ENCODE results near the gene CRTC3.
A peak's percentile ranks its signal among the peaks of the same experiment; 100 is the strongest.

Gene CRTC3

DNA sequence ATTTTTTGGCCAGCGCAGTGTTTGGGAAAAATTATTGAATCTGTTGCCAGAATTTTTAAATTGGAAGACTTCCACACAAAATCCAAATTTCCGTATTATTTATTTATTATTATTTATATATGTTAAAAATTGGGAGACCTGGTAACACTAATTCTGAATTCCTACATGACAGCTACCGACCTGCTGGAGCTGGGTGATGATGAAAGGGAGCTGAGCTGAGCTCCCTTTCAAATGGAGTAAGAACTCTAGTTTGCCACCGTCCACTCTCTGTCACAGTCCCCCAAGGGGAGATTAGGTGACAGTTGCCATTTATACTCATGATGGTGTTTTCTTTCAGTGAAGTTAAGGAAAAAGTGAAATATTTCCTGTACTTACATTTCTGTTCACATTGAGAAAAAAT, 1.4 kb downstream of the CRTC3 start:
- Histone ChIP-seq H3K27ac (replicated peaks; ENCODE audit: low read length) (no peak overlapping the region), H3K4me2 (ENCODE audit: insufficient read depth, low read length, poor library complexity, severe bottlenecking) (peak overlapping the region; percentile 23)
- WGBS, 2 donors (ENCODE audit: extremely low coverage in 2 of 2, insufficient read length in 2 of 2, insufficient replicate concordance in 1 of 2): no CpG with 5 or more reads among the region's 4 CpGs

DNA sequence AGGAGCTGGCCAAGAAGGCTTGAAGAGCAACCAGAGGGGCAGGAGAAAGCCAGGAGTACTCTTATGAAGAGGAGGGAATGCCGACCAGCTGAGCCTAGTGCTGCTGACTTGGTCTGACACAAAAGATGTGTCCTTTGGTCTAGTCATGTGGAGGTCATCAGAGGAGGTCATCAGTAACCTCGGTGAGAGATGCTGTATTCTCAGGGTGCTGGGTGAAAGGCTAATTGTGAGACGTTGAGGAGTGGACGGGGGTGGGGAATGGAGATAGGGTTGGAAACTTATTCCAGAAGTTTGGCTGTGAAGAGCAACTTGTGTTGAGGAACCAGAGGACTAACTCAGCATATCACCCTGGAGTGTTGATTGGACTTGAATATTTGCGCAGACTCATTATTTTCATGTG, 5.5 kb downstream of the CRTC3 start:
- no peak overlapping the region for H4K8ac ChIP-seq (ENCODE audit: low read depth, low read length)
- H3K23ac ChIP-seq (ENCODE audit: low read depth, low read length, poor library complexity): no peak overlapping the region
- H3K18ac ChIP-seq (ENCODE audit: low read length): no peak overlapping the region
- no peak for DNase-seq (ENCODE audit: low spot score)
- no peak overlapping the region for H2BK12ac ChIP-seq (ENCODE audit: low read length)
- H3K36me3 ChIP-seq (replicated peaks in 1 of 2; ENCODE audit: control insufficient read depth in 2 of 2, insufficient read depth in 2 of 2, low read length in 2 of 2): peaks cover 0 to 6% of the 10 kb centered on the region in 2 donors
- no peak overlapping the region for H3K14ac ChIP-seq (ENCODE audit: low read length)
- no peak overlapping the region for H2AFZ ChIP-seq (ENCODE audit: low read length)
- H3K9me3 ChIP-seq (replicated peaks in 1 of 2; ENCODE audit: control insufficient read depth in 2 of 2, insufficient read depth in 1 of 2, low read depth in 1 of 2, low read length in 2 of 2): no peaks in the 10 kb centered on the region
- no peak overlapping the region for H3K4ac ChIP-seq (ENCODE audit: low read length)
- H3K4me1 ChIP-seq (ENCODE audit: control insufficient read depth in 2 of 2, insufficient read depth in 1 of 2, low read depth in 1 of 2, low read length in 2 of 2): peaks cover 0 to 1% of the 10 kb centered on the region in 2 donors
- H3K79me1 ChIP-seq (ENCODE audit: low read depth, low read length): no peaks in the 10 kb centered on the region
- 100% methylated on average over 2 of the region's 5 CpGs; no CpG with 5 or more reads in 1 of the 2 donors for WGBS, 2 donors (ENCODE audit: extremely low coverage in 2 of 2, insufficient read length in 2 of 2, insufficient replicate concordance in 1 of 2)
- no peak overlapping the region for H4K91ac ChIP-seq (ENCODE audit: low read depth, low read length, poor library complexity)
- H3K27me3 ChIP-seq (ENCODE audit: control insufficient read depth in 3 of 3, insufficient read depth in 3 of 3, low read depth in 1 of 3, low read length in 3 of 3): peaks cover 0 to 14% (median 5%) of the 10 kb centered on the region in 3 experiments
- no peak overlapping the region for H2AK5ac ChIP-seq (ENCODE audit: low read depth, low read length)
- H3K9ac ChIP-seq (ENCODE audit: low read depth, low read length, poor library complexity): no peak overlapping the region
- H2BK5ac ChIP-seq (ENCODE audit: low read length): no peak overlapping the region
- H2BK15ac ChIP-seq (ENCODE audit: low read length): no peak overlapping the region
- H2BK120ac ChIP-seq (ENCODE audit: low read depth, low read length): no peak overlapping the region
- H3K27ac ChIP-seq (replicated peaks; ENCODE audit: low read length): no peak overlapping the region
- H3K4me3 ChIP-seq (ENCODE audit: low read length in 2 of 2): no peak overlapping the region
- H3K4me2 ChIP-seq (ENCODE audit: insufficient read depth, low read length, poor library complexity, severe bottlenecking): no peak overlapping the region

More for the DNA sequence above, 1.4 kb downstream of the CRTC3 start:
- Histone ChIP-seq H3K23ac (ENCODE audit: low read depth, low read length, poor library complexity) (no peak overlapping the region), H3K27me3 (ENCODE audit: control insufficient read depth in 3 of 3, insufficient read depth in 3 of 3, low read depth in 1 of 3, low read length in 3 of 3) (peaks cover 0 to 23% (median 6%) of the 10 kb centered on the region in 3 experiments), H2BK5ac (ENCODE audit: low read length) (no peak overlapping the region), H3K36me3 (replicated peaks in 1 of 2; ENCODE audit: control insufficient read depth in 2 of 2, insufficient read depth in 2 of 2, low read length in 2 of 2) (no peaks in the 10 kb centered on the region), H3K4me3 (ENCODE audit: low read length in 2 of 2) (peak overlapping the region in 1 of 2 donors; percentile 58), H2BK12ac (ENCODE audit: low read length) (no peak overlapping the region), H3K79me1 (ENCODE audit: low read depth, low read length) (no peaks in the 10 kb centered on the region), H3K9me3 (replicated peaks in 1 of 2; ENCODE audit: control insufficient read depth in 2 of 2, insufficient read depth in 1 of 2, low read depth in 1 of 2, low read length in 2 of 2) (no peaks in the 10 kb centered on the region), H2BK15ac (ENCODE audit: low read length) (no peak overlapping the region), H2AK5ac (ENCODE audit: low read depth, low read length) (no peak overlapping the region), H3K9ac (ENCODE audit: low read depth, low read length, poor library complexity) (no peak overlapping the region), H3K14ac (ENCODE audit: low read length) (no peak overlapping the region), H4K91ac (ENCODE audit: low read depth, low read length, poor library complexity) (no peak overlapping the region), H2BK120ac (ENCODE audit: low read depth, low read length) (no peak overlapping the region), H2AFZ (ENCODE audit: low read length) (no peak overlapping the region), H3K4ac (ENCODE audit: low read length) (no peak overlapping the region), H3K18ac (ENCODE audit: low read length) (no peak overlapping the region), H3K4me1 (ENCODE audit: control insufficient read depth in 2 of 2, insufficient read depth in 1 of 2, low read depth in 1 of 2, low read length in 2 of 2) (peaks cover 0 to 3% of the 10 kb centered on the region in 2 donors), H4K8ac (ENCODE audit: low read depth, low read length) (no peak overlapping the region)
- DNase-seq (ENCODE audit: low spot score): no peak

DNA sequence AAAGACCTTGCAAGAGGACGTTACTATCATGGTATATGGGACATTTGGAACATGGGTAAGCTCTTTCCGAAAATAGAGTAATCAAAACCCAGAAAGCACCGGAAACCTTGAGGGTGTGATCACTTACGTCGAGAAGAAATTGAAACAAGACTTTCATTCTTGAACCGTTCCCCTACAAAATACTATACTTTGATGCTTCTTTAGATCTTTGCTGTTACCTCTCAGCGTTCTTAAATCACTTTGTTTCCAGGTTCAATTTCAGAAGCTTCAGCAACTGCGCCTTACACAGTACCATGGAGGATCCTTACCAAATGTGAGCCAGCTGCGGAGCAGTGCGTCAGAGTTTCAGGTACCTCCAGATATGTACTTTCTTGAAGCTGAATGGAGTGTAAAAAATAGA, 10.1 kb downstream of the CRTC3 start:
- no peak overlapping the region for H3K23ac ChIP-seq (ENCODE audit: low read depth, low read length, poor library complexity)
- H3K4me3 ChIP-seq (ENCODE audit: low read length in 2 of 2): no peak overlapping the region
- no peaks in the 10 kb centered on the region for H3K79me1 ChIP-seq (ENCODE audit: low read depth, low read length)
- H2BK5ac ChIP-seq (ENCODE audit: low read length): no peak overlapping the region
- H2BK120ac ChIP-seq (ENCODE audit: low read depth, low read length): no peak overlapping the region
- no peak overlapping the region for H4K91ac ChIP-seq (ENCODE audit: low read depth, low read length, poor library complexity)
- WGBS, 2 donors (ENCODE audit: extremely low coverage in 2 of 2, insufficient read length in 2 of 2, insufficient replicate concordance in 1 of 2): no CpG with 5 or more reads among the region's 10 CpGs
- peaks cover 0 to 37% of the 10 kb centered on the region in 2 donors for H3K36me3 ChIP-seq (replicated peaks in 1 of 2; ENCODE audit: control insufficient read depth in 2 of 2, insufficient read depth in 2 of 2, low read length in 2 of 2)
- H3K14ac ChIP-seq (ENCODE audit: low read length): no peak overlapping the region
- no peak overlapping the region for H3K9ac ChIP-seq (ENCODE audit: low read depth, low read length, poor library complexity)
- DNase-seq (ENCODE audit: low spot score): no peak
- H2BK12ac ChIP-seq (ENCODE audit: low read length): no peak overlapping the region
- no peaks in the 10 kb centered on the region for H3K9me3 ChIP-seq (replicated peaks in 1 of 2; ENCODE audit: control insufficient read depth in 2 of 2, insufficient read depth in 1 of 2, low read depth in 1 of 2, low read length in 2 of 2)
- H2AK5ac ChIP-seq (ENCODE audit: low read depth, low read length): no peak overlapping the region
- H2BK15ac ChIP-seq (ENCODE audit: low read length): no peak overlapping the region
- no peak overlapping the region for H3K18ac ChIP-seq (ENCODE audit: low read length)
- H2AFZ ChIP-seq (ENCODE audit: low read length): no peak overlapping the region
- H3K4ac ChIP-seq (ENCODE audit: low read length): no peak overlapping the region
- H4K8ac ChIP-seq (ENCODE audit: low read depth, low read length): no peak overlapping the region
- peaks cover 0 to 1% of the 10 kb centered on the region in 2 donors for H3K4me1 ChIP-seq (ENCODE audit: control insufficient read depth in 2 of 2, insufficient read depth in 1 of 2, low read depth in 1 of 2, low read length in 2 of 2)
- no peak overlapping the region for H3K27ac ChIP-seq (replicated peaks; ENCODE audit: low read length)
- H3K4me2 ChIP-seq (ENCODE audit: insufficient read depth, low read length, poor library complexity, severe bottlenecking): no peak overlapping the region
- H3K27me3 ChIP-seq (ENCODE audit: control insufficient read depth in 3 of 3, insufficient read depth in 3 of 3, low read depth in 1 of 3, low read length in 3 of 3): no peaks in the 10 kb centered on the region

DNA sequence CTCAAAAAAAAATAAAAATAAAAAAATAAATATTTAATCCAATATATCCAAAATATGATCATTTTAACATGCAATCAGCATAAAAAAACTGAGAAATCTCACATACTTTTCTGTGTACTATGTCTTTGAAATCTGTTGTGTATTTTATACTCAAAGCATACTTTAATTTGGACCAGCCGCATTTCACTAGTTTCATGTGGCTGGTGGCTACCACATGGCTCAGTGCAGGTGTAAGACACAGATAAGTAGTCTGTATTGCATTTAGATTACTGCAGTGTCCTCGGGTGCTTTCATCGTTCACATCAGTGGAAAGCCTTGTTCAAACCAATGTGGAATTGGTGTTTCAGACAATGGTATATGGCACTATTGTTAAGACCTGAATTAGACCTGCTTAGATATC, 11.0 kb downstream of the CRTC3 start:
- Histone ChIP-seq H3K4me3 (ENCODE audit: low read length in 2 of 2) (no peak overlapping the region), H2BK15ac (ENCODE audit: low read length) (no peak overlapping the region), H3K4ac (ENCODE audit: low read length) (no peak overlapping the region), H3K14ac (ENCODE audit: low read length) (no peak overlapping the region), H2AK5ac (ENCODE audit: low read depth, low read length) (no peak overlapping the region), H3K27me3 (ENCODE audit: control insufficient read depth in 3 of 3, insufficient read depth in 3 of 3, low read depth in 1 of 3, low read length in 3 of 3) (no peaks in the 10 kb centered on the region), H3K9me3 (replicated peaks in 1 of 2; ENCODE audit: control insufficient read depth in 2 of 2, insufficient read depth in 1 of 2, low read depth in 1 of 2, low read length in 2 of 2) (no peaks in the 10 kb centered on the region), H2BK12ac (ENCODE audit: low read length) (no peak overlapping the region), H4K8ac (ENCODE audit: low read depth, low read length) (no peak overlapping the region), H4K91ac (ENCODE audit: low read depth, low read length, poor library complexity) (no peak overlapping the region), H3K79me1 (ENCODE audit: low read depth, low read length) (no peaks in the 10 kb centered on the region), H3K18ac (ENCODE audit: low read length) (no peak overlapping the region), H2AFZ (ENCODE audit: low read length) (no peak overlapping the region), H3K4me1 (ENCODE audit: control insufficient read depth in 2 of 2, insufficient read depth in 1 of 2, low read depth in 1 of 2, low read length in 2 of 2) (peaks cover 0 to 1% of the 10 kb centered on the region in 2 donors), H3K27ac (replicated peaks; ENCODE audit: low read length) (no peak overlapping the region), H2BK5ac (ENCODE audit: low read length) (no peak overlapping the region), H3K4me2 (ENCODE audit: insufficient read depth, low read length, poor library complexity, severe bottlenecking) (no peak overlapping the region), H3K9ac (ENCODE audit: low read depth, low read length, poor library complexity) (no peak overlapping the region), H3K23ac (ENCODE audit: low read depth, low read length, poor library complexity) (no peak overlapping the region), H3K36me3 (replicated peaks in 1 of 2; ENCODE audit: control insufficient read depth in 2 of 2, insufficient read depth in 2 of 2, low read length in 2 of 2) (peaks cover 0 to 37% of the 10 kb centered on the region in 2 donors), H2BK120ac (ENCODE audit: low read depth, low read length) (no peak overlapping the region)
- no peak for DNase-seq (ENCODE audit: low spot score)
- WGBS, 2 donors (ENCODE audit: extremely low coverage in 2 of 2, insufficient read length in 2 of 2, insufficient replicate concordance in 1 of 2): no CpG with 5 or more reads among the region's 3 CpGs
